ENCODE measurements around the gene IBA57. TPM values are rescaled to one million over a fixed set of nuclear protein-coding genes. Genes with fewer than 3 reads are reported as not detected.
A peak's percentile ranks its signal among the peaks of the same experiment; 100 is the strongest.

IBA57 gene
- total RNA-seq, 4 donors from 2014 or later: 3.7 to 11.8 (median 6.6) TPM

- intact Hi-C loops (cut with DNase I): no loop called here
- no peak overlapping the region for H3K4me3 ChIP-seq
- DNase-seq (ENCODE audit: extremely low spot score): no peak
- TF ChIP-seq CTCF (IDR thresholded peaks at IDR 0.05): no peak
- TF ChIP-seq POLR2AphosphoS5 (IDR thresholded peaks at IDR 0.05): no peak
- TF ChIP-seq POLR2A (IDR thresholded peaks at IDR 0.05; ENCODE audit: low read depth): no peak
- TF ChIP-seq EP300 (IDR thresholded peaks at IDR 0.05): no peak
- H3K27ac ChIP-seq (replicated peaks in 1 of 4): peak overlapping the region in 1 of 4 donors; percentile 19
- H3K4me1 ChIP-seq: peaks cover 0 to 17% (median 9%) of the 10 kb centered on the region in 4 donors
- H3K36me3 ChIP-seq: peaks cover 4 to 29% (median 19%) of the 10 kb centered on the region in 4 donors
- WGBS: no CpG with 5 or more reads among the region's 4 CpGs
- no peaks in the 10 kb centered on the region for H3K27me3 ChIP-seq
- no peaks in the 10 kb centered on the region for H3K9me3 ChIP-seq
Measured at GRCh38 chr1:228176024-228176395, 10.4 kb downstream of the IBA57 start.

- intact Hi-C loops (cut with DNase I): no loop called here
- Histone ChIP-seq H3K27ac (replicated peaks in 1 of 4) (no peak overlapping the region), H3K4me1 (peaks cover 0 to 14% (median 9%) of the 10 kb centered on the region in 4 donors), H3K36me3 (peaks cover 4 to 25% (median 19%) of the 10 kb centered on the region in 4 donors), H3K4me3 (no peak overlapping the region), H3K27me3 (no peaks in the 10 kb centered on the region), H3K9me3 (no peaks in the 10 kb centered on the region)
- no peak for DNase-seq (ENCODE audit: extremely low spot score)
- WGBS: 96% methylated on average over 11 of the region's 19 CpGs
- no peak for TF ChIP-seq CTCF (IDR thresholded peaks at IDR 0.05)
Measured at GRCh38 chr1:228176461-228177182, 11.0 kb downstream of the IBA57 start.

- TF ChIP-seq POLR2A (IDR thresholded peaks at IDR 0.05; ENCODE audit: low read depth) (no peak), CTCF (IDR thresholded peaks at IDR 0.05) (no peak), EP300 (IDR thresholded peaks at IDR 0.05) (no peak), POLR2AphosphoS5 (IDR thresholded peaks at IDR 0.05) (no peak)
- WGBS: 100% methylated on average over 1 of the region's 5 CpGs
- Histone ChIP-seq H3K9me3 (no peaks in the 10 kb centered on the region), H3K4me1 (peaks cover 0 to 14% (median 9%) of the 10 kb centered on the region in 4 donors), H3K27me3 (no peaks in the 10 kb centered on the region), H3K4me3 (no peak overlapping the region), H3K36me3 (peaks cover 4 to 25% (median 19%) of the 10 kb centered on the region in 4 donors), H3K27ac (replicated peaks in 1 of 4) (no peak overlapping the region)
- DNase-seq (ENCODE audit: extremely low spot score): no peak
- intact Hi-C loops (cut with DNase I): no loop called here
Measured at GRCh38 chr1:228177183-228177475, 11.5 kb downstream of the IBA57 start.

- H3K27ac ChIP-seq (replicated peaks in 1 of 4): peak overlapping the region in 3 of 4 donors; percentile 13 to 47 (median 30)
- no peak for DNase-seq (ENCODE audit: extremely low spot score)
- H3K36me3 ChIP-seq: peaks cover 4 to 25% (median 19%) of the 10 kb centered on the region in 4 donors
Measured at GRCh38 chr1:228177721-228178710, 12.4 kb downstream of the IBA57 start.

More at GRCh38 chr1:228177721-228178710, 12.4 kb downstream of the IBA57 start:
- Histone ChIP-seq H3K4me3 (no peak overlapping the region), H3K9me3 (no peaks in the 10 kb centered on the region), H3K4me1 (peaks cover 0 to 14% (median 9%) of the 10 kb centered on the region in 4 donors), H3K27me3 (no peaks in the 10 kb centered on the region)
- TF ChIP-seq POLR2AphosphoS5 (IDR thresholded peaks at IDR 0.05) (no peak), CTCF (IDR thresholded peaks at IDR 0.05) (no peak), POLR2A (IDR thresholded peaks at IDR 0.05; ENCODE audit: low read depth) (no peak), EP300 (IDR thresholded peaks at IDR 0.05) (no peak)
- intact Hi-C loops (cut with DNase I): no loop called here
- 89% methylated on average over 12 of the region's 12 CpGs for WGBS

All from esophagus muscularis mucosa (tissue), 4 donors.